ENCODE measurements around the gene GCK.

Gene GCK

DNA sequence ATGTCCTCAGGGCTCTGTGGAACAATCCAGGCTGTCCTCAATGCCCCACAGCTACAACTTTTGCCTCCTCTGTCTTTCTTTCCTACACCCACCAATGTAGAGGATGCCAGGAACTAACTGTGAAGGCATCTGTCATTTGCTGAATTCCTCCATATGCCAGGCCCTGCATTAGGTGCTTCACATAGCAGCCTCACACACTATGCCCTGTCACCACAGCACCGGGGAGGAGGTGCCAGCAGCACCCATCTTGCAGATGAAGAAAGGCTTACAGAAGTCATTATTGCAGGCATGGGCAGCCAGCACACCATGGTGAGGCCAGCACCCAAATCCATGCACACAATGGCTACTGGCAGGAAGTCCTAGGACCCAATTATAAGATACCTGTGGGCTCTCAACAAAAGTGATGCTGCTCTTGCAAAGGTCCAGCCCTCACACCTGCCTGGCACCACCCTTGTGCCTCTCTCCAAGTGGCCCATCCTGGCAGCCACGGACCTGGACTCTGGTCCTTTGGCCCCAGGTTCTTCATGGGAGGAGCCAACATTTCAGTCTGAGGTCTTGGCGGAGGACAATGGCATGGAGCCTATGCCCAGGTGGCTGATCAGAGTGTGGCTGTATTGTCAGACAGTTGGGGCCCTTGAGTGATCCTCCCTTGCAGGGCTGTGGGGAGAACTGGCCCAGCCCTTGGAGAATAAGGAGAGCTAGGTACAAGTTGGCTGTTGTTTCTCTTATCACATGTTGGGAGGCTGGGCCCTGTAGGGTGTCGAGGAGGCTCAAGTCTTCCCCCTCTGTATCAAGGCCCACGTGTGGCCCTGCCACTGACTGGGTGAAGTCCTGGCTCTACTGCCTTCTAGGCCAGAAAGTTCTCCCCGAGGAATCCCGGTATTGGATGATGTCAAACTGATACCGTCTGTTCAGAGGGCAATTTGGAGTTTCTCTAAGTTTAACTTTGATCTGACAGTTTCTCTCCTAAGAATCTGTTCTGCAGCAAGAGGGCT lies 33.8 kb downstream of the GCK start:
- no peak for DNase-seq (ENCODE audit: low read depth, low spot score)

GRCh38 chr7:44154703-44155102 lies 34.5 kb downstream of the GCK start:
- no peak for DNase-seq (ENCODE audit: low read depth, low spot score)

- DNase-seq (ENCODE audit: low read depth, low spot score): no peak
These were observed 35.3 kb downstream of the GCK start for GRCh38 chr7:44153948-44154335.

- no peak for DNase-seq (ENCODE audit: low read depth, low spot score)
These were observed 36.0 kb downstream of the GCK start for GRCh38 chr7:44152971-44153947.

DNA sequence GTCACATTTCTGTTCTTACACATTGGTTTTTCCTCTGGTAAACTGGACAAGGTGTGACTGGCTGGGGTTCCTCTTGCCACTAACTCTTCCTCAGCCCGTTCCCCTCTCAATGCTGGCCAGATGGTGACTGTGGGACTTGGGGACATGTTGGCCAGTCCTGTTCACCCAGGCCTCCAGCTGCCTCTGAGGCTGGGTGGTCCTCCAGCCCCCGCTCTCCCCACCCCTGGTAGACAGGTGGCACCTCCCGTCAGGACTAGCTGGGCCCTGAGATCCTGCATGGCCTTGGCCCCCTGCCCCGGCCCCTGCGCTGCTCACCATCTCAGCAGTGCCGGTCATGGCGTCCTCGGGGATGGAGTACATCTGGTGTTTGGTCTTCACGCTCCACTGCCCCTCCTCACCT lies 37.3 kb downstream of the GCK start:
- DNase-seq (ENCODE audit: low read depth, low spot score): no peak

GRCh38 chr7:44150966-44151941 lies 38.0 kb downstream of the GCK start:
- no peak for DNase-seq (ENCODE audit: low read depth, low spot score)

- no peak for DNase-seq (ENCODE audit: low read depth, low spot score)
These were observed 38.8 kb downstream of the GCK start for GRCh38 chr7:44150466-44150832.

DNA sequence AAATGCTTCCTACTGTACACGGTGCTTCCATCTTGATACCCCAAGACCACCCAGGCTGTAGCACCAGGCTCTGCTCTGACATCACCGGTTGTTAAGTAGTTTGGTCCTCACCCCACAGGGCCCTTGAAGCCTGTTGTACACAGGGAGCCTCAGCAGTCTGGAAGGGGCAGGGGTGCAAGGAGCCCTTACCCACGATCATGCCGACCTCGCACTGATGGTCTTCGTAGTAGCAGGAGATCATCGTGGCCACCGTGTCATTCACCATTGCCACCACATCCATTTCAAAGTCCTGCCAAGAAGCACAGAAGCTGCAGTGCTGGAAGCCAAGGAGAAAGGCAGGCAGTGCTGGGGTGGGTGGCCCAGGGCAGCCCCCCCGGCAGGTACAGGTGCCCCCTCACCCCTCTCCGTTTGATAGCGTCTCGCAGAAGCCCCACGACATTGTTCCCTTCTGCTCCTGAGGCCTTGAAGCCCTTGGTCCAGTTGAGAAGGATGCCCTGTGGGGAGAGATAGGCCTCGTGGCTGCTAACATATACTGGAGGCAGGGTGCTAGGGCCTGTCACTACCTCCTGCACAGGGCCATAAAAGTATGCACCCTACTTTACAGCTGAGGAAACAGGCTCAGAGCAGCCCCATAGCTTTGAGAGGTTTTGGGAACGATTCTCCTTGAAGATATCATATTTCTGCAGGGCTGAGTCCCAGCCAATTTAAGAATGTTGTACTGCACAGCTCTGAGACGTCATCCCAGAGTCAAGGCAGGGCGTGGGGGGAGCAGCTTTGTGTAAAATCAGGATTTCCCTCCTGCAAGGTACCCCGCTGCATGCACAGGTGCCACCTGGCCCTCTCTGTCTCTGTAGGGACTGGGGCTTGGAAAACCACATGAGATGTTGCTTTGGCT lies 39.4 kb downstream of the GCK start:
- DNase-seq (ENCODE audit: low read depth, low spot score): no peak

GRCh38 chr7:44148961-44149536 lies 40.2 kb downstream of the GCK start:
- DNase-seq (ENCODE audit: low read depth, low spot score): no peak

GRCh38 chr7:44148166-44148565 lies 41.1 kb downstream of the GCK start:
- DNase-seq (ENCODE audit: low read depth, low spot score): no peak

DNA sequence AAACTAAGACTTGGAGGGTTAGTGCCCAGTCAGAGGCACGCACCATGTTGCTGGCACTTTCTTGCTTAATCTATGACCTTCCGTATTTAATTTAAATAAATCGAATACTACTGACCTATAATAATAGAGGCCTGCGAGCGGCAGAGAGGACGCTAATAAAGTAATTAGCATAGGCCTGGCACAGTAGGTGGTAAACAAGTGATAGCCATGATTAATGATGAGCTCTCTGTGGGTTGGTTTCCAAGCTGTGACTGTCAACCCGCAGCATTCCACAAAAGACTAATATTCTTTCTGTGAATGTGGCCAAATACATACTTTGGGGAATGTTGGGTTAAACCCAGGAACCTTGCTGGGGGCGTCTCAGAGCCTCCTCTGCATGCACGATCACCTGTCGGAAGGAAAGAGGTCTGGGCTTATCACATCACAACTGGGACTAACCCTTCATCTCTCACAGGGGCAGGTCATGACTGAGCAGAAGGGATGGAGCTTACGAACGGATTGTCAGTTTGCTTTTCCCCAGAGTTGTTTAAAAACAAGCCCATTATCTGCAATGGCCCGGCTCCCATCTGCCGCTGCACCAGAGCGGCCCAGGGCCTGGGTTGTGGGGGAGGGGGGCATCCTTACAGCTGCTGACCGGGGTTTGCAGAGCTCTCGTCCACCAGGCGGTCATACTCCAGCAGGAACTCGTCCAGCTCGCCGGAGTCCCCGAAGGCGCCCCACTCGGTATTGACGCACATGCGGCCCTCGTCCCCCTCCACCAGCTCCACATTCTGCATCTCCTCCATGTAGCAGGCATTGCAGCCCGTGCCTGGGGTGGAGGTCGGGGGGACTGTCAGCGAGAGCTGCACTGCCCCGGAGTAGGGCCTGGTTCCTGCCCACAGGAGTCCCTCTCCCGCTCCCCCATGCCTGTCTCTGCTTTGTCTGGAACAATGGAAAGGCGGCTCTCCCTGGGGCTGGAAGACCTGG lies 41.9 kb downstream of the GCK start:
- peak; percentile 79 for DNase-seq (ENCODE audit: low read depth, low spot score)

- peak; percentile 48 for DNase-seq (ENCODE audit: low read depth, low spot score)
These were observed 43.0 kb downstream of the GCK start for GRCh38 chr7:44145969-44146911.

- no peak for DNase-seq (ENCODE audit: low read depth, low spot score)
These were observed 43.7 kb downstream of the GCK start for GRCh38 chr7:44145479-44145968.

DNA sequence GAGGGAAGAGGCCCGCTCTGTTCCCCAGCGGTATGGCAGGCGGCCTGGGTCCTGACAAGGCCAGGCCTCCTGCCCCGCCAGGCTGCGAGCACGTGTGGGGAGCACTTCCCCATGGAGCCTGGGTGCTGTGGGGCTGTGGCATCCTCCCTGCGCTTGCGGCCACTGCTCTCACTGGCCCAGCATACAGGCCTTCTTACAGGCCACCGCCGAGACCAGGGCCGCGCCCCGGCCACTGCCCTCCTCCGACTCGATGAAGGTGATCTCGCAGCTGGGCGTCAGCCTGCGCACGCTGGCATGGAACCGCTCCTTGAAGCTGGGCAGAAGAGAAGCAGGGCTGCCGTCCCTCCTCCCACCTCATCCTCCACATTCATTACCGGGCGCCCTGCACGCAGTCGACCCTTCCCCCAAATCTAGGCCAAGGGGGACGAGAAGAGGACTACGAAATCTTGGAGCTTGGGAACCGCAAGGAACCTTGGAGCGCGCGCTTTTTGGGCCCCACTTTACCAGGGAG lies 44.2 kb downstream of the GCK start:
- DNase-seq (ENCODE audit: low read depth, low spot score): no peak

- DNase-seq (ENCODE audit: low read depth, low spot score): no peak
These were observed 44.7 kb downstream of the GCK start for GRCh38 chr7:44144426-44144967.

GRCh38 chr7:44143646-44144250 lies 45.5 kb downstream of the GCK start:
- no peak for DNase-seq (ENCODE audit: low read depth, low spot score)
